Measurements from ENCODE around the gene TMEM86A.

Gene TMEM86A

GRCh38 chr11:18699848-18700261, 1.3 kb downstream of the TMEM86A start:
- DNase-seq (ENCODE audit: low read depth in 2 of 3, low spot score in 1 of 3) = no peak

- DNase-seq (ENCODE audit: low read depth in 2 of 3, low spot score in 1 of 3) = no peak
Measured at GRCh38 chr11:18700375-18700774, 1.8 kb downstream of the TMEM86A start.

- no peak for DNase-seq (ENCODE audit: low read depth in 2 of 3, low spot score in 1 of 3)
Measured at GRCh38 chr11:18700872-18701271, 2.3 kb downstream of the TMEM86A start.

GRCh38 chr11:18701614-18702216, 3.1 kb downstream of the TMEM86A start:
- DNase-seq (ENCODE audit: low read depth in 2 of 3, low spot score in 1 of 3) = no peak

GRCh38 chr11:18703001-18703763, 4.6 kb downstream of the TMEM86A start:
- no peak for DNase-seq (ENCODE audit: low read depth in 2 of 3, low spot score in 1 of 3)

- no peak for DNase-seq (ENCODE audit: low read depth in 2 of 3, low spot score in 1 of 3)
Measured at GRCh38 chr11:18704045-18704645, 5.6 kb downstream of the TMEM86A start.

GRCh38 chr11:18704698-18705097, 6.1 kb downstream of the TMEM86A start:
- no peak for DNase-seq (ENCODE audit: low read depth in 2 of 3, low spot score in 1 of 3)

GRCh38 chr11:18705651-18706281, 7.2 kb downstream of the TMEM86A start:
- DNase-seq (ENCODE audit: low read depth in 2 of 3, low spot score in 1 of 3) = no peak

GRCh38 chr11:18706330-18707243, 8.0 kb downstream of the TMEM86A start:
- no peak for DNase-seq (ENCODE audit: low read depth in 2 of 3, low spot score in 1 of 3)

GRCh38 chr11:18707811-18708340, 9.3 kb downstream of the TMEM86A start:
- DNase-seq (ENCODE audit: low read depth in 2 of 3, low spot score in 1 of 3) = no peak

- no peak for DNase-seq (ENCODE audit: low read depth in 2 of 3, low spot score in 1 of 3)
Measured at GRCh38 chr11:18709414-18709813, 10.8 kb downstream of the TMEM86A start.

- DNase-seq (ENCODE audit: low read depth in 2 of 3, low spot score in 1 of 3) = no peak
Measured at GRCh38 chr11:18710545-18710944, 12.0 kb downstream of the TMEM86A start.

GRCh38 chr11:18713646-18714442, 15.3 kb downstream of the TMEM86A start:
- no peak for DNase-seq (ENCODE audit: low read depth in 2 of 3, low spot score in 1 of 3)

GRCh38 chr11:18714443-18714780, 15.8 kb downstream of the TMEM86A start:
- no peak for DNase-seq (ENCODE audit: low read depth in 2 of 3, low spot score in 1 of 3)

- no peak for DNase-seq (ENCODE audit: low read depth in 2 of 3, low spot score in 1 of 3)
Measured at GRCh38 chr11:18715476-18715875, 16.9 kb downstream of the TMEM86A start.

GRCh38 chr11:18720091-18720807, 21.7 kb downstream of the TMEM86A start:
- DNase-seq (ENCODE audit: low read depth in 2 of 3, low spot score in 1 of 3) = no peak

- DNase-seq (ENCODE audit: low read depth in 2 of 3, low spot score in 1 of 3) = peak; percentile 44 to 74 (median 72)
Measured at GRCh38 chr11:18720808-18721560, 22.4 kb downstream of the TMEM86A start.

GRCh38 chr11:18721561-18722292, 23.1 kb downstream of the TMEM86A start:
- peak in 2 of 3 donors; percentile 41 to 56 for DNase-seq (ENCODE audit: low read depth in 2 of 3, low spot score in 1 of 3)

Measured in stimulated activated CD4-positive, alpha-beta T cell treated with anti-CD3 and anti-CD28 coated beads, Interleukin-12 subunit alpha, Interleukin-12 subunit beta, amount 100 ng/mL, for 48 hours (primary cell).